HG02870 (cell line): ENCODE data around the gene CHST11.

ENCODE experiments used
- ATAC-seq: cut with Tn5 transposase; IDR thresholded peaks from one replicate; pipeline ENCODE4 v1.9.1; 2021; ENCODE audit warnings: mild to moderate bottlenecking, moderate library complexity; ENCODE audit not compliant: unreplicated experiment

Gene CHST11

GRCh38 chr12:104427547-104427938 lies 29.2 kb upstream of the CHST11 start:
- ATAC-seq = no peak

- ATAC-seq = no peak
Observed at GRCh38 chr12:104433061-104433460, 23.7 kb upstream of the CHST11 start.

- no peak for ATAC-seq
Observed at GRCh38 chr12:104434129-104434528, 22.6 kb upstream of the CHST11 start.

DNA sequence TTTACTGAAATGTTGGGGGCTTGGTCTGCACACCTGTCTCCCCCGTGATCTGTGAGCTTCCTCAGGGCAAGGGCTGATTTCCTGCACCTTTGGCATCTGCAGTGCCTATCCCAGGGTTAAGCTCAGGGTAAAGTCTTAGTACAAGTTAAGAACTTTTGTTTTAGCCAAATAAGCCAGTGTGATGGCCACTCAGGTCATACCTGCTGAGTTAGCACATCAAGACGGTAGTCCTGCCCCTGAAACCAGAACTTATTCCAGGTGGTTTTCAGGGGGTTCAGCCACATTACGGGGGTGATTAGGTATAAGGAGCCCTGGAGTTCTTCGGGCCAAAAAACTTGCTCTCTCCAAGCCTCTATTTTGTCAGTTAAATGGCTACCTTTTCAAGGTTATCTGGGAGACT lies 21.6 kb upstream of the CHST11 start:
- no peak for ATAC-seq

DNA sequence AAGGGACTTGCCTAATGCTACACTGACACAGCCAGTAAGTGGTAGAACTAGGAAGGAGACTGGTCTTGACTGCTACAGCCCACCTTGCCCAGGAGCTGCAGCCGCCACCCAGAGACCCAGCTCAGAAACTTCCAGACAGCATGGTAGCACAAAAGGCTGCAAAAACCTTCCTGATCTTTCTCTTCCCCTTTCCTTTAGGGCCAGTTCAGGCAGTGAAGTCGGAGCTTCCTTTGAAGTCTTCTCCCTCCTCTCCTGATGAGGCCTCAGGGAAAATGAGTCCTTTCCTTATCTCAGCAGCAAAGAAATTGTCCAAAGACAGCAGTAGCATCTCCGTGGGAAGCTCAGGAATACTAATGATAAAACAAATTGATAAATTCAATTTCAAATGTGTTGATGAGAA lies 21.0 kb upstream of the CHST11 start:
- no peak for ATAC-seq

DNA sequence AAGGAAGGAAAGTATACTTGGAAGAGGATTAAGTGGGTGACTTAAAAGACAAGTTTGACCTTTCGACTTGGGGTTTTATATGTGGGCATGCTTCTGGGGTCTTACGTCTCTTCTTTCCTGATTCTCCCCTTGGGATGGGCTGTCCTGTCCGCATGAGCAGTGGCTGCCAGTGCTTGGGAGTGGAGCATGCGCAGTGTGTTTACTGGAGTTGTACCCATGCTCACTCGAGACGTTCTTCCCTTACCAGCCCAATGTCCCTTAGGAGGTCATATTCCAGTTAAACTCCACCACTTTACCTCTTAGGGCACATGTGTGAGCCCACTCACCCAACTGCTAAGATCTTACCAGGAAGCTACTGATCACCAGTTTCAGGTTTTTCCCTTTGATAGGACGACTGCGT lies 20.0 kb upstream of the CHST11 start:
- no peak for ATAC-seq

DNA sequence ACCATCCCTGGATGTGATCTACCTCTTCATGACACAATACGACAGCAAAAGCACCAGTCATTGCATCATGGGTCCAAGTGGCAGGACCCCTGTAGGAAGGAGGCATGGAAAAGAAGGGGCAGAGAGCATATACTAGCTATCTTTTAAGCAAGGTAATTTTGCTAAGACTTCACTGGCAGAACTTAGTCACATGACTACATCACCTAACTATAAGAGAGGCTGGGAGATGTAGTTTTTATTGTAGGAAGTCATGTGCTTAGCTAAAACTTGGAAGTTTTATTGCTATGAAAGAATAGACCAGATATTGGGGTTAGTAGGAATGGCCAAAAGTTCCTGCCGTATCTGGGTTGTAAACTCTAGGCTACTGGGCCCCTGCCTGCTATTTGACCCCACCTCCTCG lies 18.6 kb upstream of the CHST11 start:
- no peak for ATAC-seq

GRCh38 chr12:104439137-104439536 lies 17.6 kb upstream of the CHST11 start:
- no peak for ATAC-seq

- ATAC-seq = no peak
Observed at GRCh38 chr12:104443008-104443407, 13.7 kb upstream of the CHST11 start.

GRCh38 chr12:104446646-104447421 lies 9.9 kb upstream of the CHST11 start:
- no peak for ATAC-seq

- ATAC-seq = no peak
Observed at GRCh38 chr12:104448031-104448430, 8.7 kb upstream of the CHST11 start.

DNA sequence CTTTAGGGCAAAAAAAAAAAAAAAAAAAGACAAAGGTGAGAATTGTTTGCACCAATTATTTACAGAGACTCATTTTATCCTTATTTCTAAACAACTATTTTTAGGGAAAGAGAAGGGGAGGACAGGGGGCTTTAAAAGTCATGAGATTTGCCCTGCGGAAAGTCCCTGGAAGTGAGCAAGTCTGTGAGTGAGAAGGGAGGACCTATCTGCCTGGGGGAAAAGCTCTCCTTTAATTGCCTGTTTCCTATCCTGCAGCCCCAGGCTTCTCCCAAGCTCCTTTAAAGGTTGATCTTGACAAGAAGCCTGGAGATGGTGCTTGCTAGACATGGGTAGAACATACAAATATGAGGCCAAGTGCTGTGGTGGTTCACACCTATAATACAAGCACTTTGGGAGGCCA lies 8.3 kb upstream of the CHST11 start:
- no peak for ATAC-seq

DNA sequence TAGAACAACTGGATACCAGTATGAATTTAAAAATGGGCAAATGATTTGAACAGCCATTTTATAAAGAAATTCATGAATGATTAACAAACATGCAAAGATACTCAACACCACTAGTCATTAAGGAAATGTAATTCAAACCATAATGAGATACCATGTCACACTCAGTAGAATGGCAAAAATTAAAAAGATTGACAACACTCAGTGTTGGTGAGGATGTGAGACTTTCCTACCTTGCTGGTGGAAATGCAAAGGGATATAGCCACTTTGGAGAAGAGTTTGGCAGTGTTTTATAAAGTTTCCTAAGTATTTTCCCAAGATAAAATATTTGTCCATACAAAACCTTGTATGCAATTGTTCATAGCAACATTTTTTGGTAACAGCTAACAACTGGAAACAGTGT lies 6.0 kb upstream of the CHST11 start:
- ATAC-seq = no peak

GRCh38 chr12:104452087-104452486 lies 4.7 kb upstream of the CHST11 start:
- no peak for ATAC-seq

- no peak for ATAC-seq
Observed at GRCh38 chr12:104453133-104453532, 3.6 kb upstream of the CHST11 start.

DNA sequence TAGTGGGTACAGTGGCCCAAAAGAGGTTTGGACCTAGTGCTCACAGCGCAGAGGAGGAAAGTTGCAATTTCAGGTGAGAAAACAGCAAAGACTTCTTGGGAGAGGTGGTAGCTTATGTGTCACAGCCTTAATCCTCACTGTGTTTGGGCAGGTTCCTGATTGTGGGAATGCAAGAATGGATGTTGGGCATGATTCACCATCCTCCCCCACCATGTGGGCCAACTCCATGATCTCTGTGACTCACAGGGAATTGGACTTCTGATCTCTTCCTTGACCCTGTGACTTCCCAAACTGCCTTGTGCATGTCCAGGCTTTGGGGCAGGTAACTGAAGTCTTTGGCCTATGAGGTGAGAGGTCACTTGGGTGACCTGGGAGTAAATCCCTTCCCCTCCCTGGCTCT lies 1.8 kb upstream of the CHST11 start:
- no peak for ATAC-seq

- ATAC-seq = no peak
Observed at GRCh38 chr12:104455578-104456416, 951 bp upstream of the CHST11 start.

DNA sequence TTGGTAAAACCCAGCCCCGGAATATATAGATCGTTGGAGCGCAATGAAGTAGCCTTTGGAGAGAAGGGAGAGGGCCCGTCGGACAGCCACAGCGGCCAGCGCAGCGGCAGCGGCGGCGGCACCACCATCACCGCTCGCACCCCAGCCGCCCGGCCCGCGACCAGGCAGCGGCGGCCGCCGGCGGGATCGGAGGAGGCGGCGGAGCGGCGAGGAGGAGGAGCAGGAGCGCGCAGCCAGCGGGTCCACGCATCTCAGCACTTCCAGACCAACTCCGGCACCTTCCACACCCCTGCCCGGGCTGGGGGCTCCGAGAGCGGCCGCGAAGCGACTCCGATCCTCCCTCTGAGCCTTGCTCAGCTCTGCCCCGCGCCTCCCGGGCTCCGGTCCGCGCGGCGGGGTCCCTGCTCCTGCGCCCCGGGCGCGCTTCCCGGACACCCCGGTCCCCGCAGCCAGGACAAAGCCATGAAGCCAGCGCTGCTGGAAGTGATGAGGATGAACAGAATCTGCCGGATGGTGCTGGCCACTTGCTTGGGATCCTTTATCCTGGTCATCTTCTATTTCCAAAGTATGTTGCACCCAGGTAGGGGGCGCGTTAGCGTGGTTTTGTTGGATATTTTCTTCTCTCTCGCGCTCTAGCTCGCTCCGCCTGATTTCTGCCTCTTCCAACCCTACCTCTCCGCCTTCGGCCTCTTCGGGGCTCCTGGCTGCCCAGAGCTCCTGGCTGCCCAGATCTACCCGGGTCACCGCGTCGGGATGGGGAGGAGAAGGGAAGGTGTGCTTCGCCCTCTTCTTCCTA lies 400 bp downstream of the CHST11 start:
- peak; percentile 24 for ATAC-seq

DNA sequence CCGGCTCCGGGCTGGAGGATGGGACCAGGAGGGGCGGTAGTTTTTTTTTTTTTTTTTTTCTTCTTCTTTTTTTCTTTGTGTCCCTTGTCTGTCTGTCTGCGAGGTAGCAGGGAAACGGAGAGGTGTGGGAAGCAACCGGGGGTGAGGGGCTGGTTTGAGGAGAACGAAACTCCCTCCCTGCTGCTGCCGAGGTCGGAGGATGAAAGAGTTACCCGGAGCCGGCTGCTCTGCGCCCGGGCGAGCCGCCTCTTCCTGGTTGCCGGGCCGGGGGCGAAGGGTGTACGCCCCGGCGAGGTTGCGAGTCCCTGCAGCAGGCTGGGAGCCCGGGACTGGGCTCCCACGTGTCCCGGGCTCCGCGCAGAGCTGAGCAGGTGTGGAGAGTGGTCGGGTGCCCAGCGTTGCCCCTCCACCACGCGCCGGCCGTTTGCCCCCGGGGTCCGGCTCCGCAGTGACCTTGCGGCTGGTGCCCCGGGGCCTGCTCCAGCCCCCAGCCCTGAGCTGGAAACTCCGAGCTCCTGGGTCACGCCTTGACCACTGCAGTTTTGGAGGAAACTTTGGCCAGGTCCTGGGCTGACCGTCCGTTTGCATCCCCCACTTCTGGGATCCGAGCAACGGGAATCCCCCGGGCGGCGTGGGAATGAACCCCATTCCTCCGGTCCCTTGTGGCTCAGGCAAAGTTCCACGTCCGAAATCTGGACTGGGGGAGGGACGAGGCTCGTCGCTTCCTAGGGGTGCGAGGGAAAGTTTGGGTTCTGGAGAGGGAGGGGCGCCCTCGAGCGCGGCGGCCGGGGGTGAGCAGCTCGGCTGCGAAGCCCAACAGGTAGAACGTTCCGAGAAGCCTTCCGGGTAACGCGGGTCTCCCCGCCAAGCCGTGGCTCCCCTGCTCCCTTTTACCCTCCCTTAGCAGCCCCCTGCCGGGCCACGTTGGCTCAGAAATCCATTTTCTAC lies 1.3 kb downstream of the CHST11 start:
- ATAC-seq = no peak

DNA sequence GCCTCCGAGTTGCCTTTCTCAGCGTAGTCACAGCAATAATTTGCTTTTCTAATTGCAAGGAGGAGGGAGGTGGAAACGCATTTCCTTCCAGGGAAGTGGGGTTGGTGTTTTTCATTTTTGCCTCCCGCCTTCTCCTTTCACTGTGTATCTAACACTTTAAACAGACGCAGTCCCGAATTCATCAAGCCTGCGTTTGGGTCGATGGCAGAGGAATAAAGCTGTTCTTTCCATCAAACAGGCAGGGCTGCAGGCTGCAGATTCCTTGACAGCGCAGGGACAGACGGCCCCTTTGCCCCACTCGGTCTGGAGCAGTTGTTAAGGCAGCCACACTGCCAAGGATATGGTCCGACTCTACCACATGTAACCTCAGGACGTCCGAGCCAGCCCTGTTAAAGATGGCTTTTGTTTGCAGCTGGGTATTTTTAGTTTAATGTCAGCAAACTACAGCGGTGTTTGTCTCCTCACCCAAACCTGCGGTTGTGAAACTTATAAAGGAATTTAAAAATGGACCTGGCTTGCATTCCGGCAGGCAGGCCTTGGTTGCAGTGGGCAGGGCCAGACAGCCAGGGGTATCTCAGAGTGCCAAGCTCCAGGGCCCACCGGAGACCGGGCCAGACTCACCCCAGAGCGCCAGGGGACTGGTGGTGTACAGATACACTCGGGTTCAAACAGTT lies 2.1 kb downstream of the CHST11 start:
- no peak for ATAC-seq
